Small intestine (tissue), 7 donors: ENCODE results near the gene NAT14. TPM values are rescaled to one million over a fixed set of nuclear protein-coding genes. Genes with fewer than 3 reads are reported as not detected.

Experiments
- DNase-seq, 2 donors: peaks; one replicate each; pipeline versions ENCODE4 v3.0.0 to v3.0.0-alpha.2; 2013
- FAIRE-seq: peaks from 2 replicates; lab custom pipeline; 2012; peaks lifted over from hg19 to GRCh38; lab: Jason Lieb, UNC
- H3K27ac ChIP-seq, 3 donors: one replicate each; pipeline ENCODE4 v1.5.1; 2013; ENCODE audit warnings: low read length in 2 of 3, mild to moderate bottlenecking in 2 of 3, control low read depth in 1 of 3, inconsistent platforms in 1 of 3, low read depth in 1 of 3, moderate library complexity in 1 of 3
- H3K27me3 ChIP-seq, 3 donors: one replicate each; pipeline ENCODE4 v1.6.1; 2013; ENCODE audit warnings: low read length in 3 of 3, inconsistent platforms in 1 of 3; ENCODE audit not compliant: control insufficient read depth in 3 of 3, insufficient read depth in 3 of 3
- H3K36me3 ChIP-seq, 3 donors: one replicate each; pipeline ENCODE4 v1.6.1; 2013; ENCODE audit warnings: low read length in 3 of 3, inconsistent platforms in 1 of 3, low read depth in 1 of 3, mild to moderate bottlenecking in 1 of 3, moderate library complexity in 1 of 3; ENCODE audit not compliant: control insufficient read depth in 3 of 3, insufficient read depth in 2 of 3
- H3K4me1 ChIP-seq, 3 donors: one replicate each; pipeline ENCODE4 v1.6.1; 2013; ENCODE audit warnings: low read length in 2 of 3, inconsistent platforms in 1 of 3, low read depth in 1 of 3, mild to moderate bottlenecking in 1 of 3, moderate library complexity in 1 of 3; ENCODE audit not compliant: control insufficient read depth in 3 of 3, insufficient read depth in 2 of 3
- H3K4me3 ChIP-seq, 3 donors: one replicate each; pipeline ENCODE4 v1.5.1; 2013; ENCODE audit warnings: low read length in 3 of 3, control low read depth in 1 of 3, inconsistent platforms in 1 of 3, low read depth in 1 of 3, mild to moderate bottlenecking in 1 of 3, moderate library complexity in 1 of 3
- H3K9me3 ChIP-seq, 2 donors: one replicate each; pipeline ENCODE4 v1.6.1; 2013; ENCODE audit warnings: low read depth in 1 of 2, low read length in 1 of 2; ENCODE audit not compliant: control insufficient read depth in 2 of 2, insufficient read depth in 1 of 2
- WGBS, 3 donors: extraction: QIAGEN DNeasy Blood & Tissue Kit; methylation state at CpG; one replicate each; pipeline ENCODE4 v1.1.7; 2013; 5-methylcytosine and 5-hydroxymethylcytosine counted together
- polyA plus RNA-seq, 4 donors: library from polyadenylated mRNA; stranded (reverse) in 3 of 4; unstranded in 1 of 4; fragments of 200-250 nt in 3 of 4; fragments of 120-200 nt in 1 of 4; gene quantifications; one replicate each; pipeline versions ENCODE4 v1.2.1 to v1.2.3, GENCODE V29; 2013
- donor health status: healthy with polysubstance abuse.
- donor health status: control.
- donor health status: control.
- donor health status: Bipolar disorder and iron deficiency.
- donor health status: healthy.

The NAT14 gene
- polyA plus RNA-seq, 4 donors = 5.8 to 10.2 (median 7.8) TPM

- H3K4me1 ChIP-seq = peaks cover 0 to 13% (median 2%) of the 10 kb centered on the region in 3 donors
- no peak overlapping the region for H3K4me3 ChIP-seq
- FAIRE-seq (no peak), DNase-seq (peak in 1 of 2 donors; percentile 35)
- no peak overlapping the region for H3K27ac ChIP-seq
- no peaks in the 10 kb centered on the region for H3K27me3 ChIP-seq
- H3K9me3 ChIP-seq = no peaks in the 10 kb centered on the region
- 69 to 84% (median 76%) methylated on average over 8 of the region's 8 CpGs for WGBS, 3 donors
- no peaks in the 10 kb centered on the region for H3K36me3 ChIP-seq
These were observed 12.5 kb upstream of the NAT14 start for GRCh38 chr19:55472463-55472862.

GRCh38 chr19:55473225-55474012, 11.6 kb upstream of the NAT14 start:
- Histone ChIP-seq H3K27me3 (no peaks in the 10 kb centered on the region), H3K36me3 (peaks cover 0 to 4% (median 0%) of the 10 kb centered on the region in 3 donors), H3K4me1 (peaks cover 0 to 11% (median 4%) of the 10 kb centered on the region in 3 donors), H3K9me3 (no peaks in the 10 kb centered on the region), H3K27ac (no peak overlapping the region), H3K4me3 (no peak overlapping the region)
- FAIRE-seq (no peak), DNase-seq (no peak)
- 75 to 83% (median 82%) methylated on average over 15 to 16 of the region's 16 CpGs for WGBS, 3 donors

GRCh38 chr19:55474269-55475265, 10.4 kb upstream of the NAT14 start:
- Histone ChIP-seq H3K4me3 (no peak overlapping the region), H3K9me3 (no peaks in the 10 kb centered on the region), H3K27me3 (no peaks in the 10 kb centered on the region), H3K4me1 (peaks cover 0 to 11% (median 4%) of the 10 kb centered on the region in 3 donors), H3K36me3 (peaks cover 0 to 5% (median 0%) of the 10 kb centered on the region in 3 donors), H3K27ac (no peak overlapping the region)
- 88 to 93% (median 90%) methylated on average over 19 of the region's 19 CpGs for WGBS, 3 donors
- FAIRE-seq = no peak
- no peak for DNase-seq

GRCh38 chr19:55476100-55476775, 8.8 kb upstream of the NAT14 start, which contains the start of gene ZNF628:
Gene ZNF628 (plus strand): TSS chr19:55476617. CDS start chr19:55479911, 3,294 bp downstream.
- H3K36me3 ChIP-seq = peaks cover 0 to 9% (median 2%) of the 10 kb centered on the region in 3 donors
- H3K27me3 ChIP-seq = no peaks in the 10 kb centered on the region
- peak; percentile 98 to 100 for DNase-seq
- H3K27ac ChIP-seq = peak within 1 kb of the TSS; percentile 72 to 91 (median 79)
- no peak for FAIRE-seq
- WGBS, 3 donors = 1% methylated on average over 49 to 61 of the region's 61 CpGs
- H3K4me3 ChIP-seq = peak within 1 kb of the TSS; percentile 44 to 72 (median 51)
- peaks cover 0 to 11% (median 4%) of the 10 kb centered on the region in 3 donors for H3K4me1 ChIP-seq
- no peaks in the 10 kb centered on the region for H3K9me3 ChIP-seq

- FAIRE-seq (no peak), DNase-seq (no peak)
- Histone ChIP-seq H3K4me3 (no peak overlapping the region), H3K4me1 (peaks cover 0 to 11% (median 4%) of the 10 kb centered on the region in 3 donors), H3K27ac (no peak overlapping the region), H3K9me3 (no peaks in the 10 kb centered on the region), H3K36me3 (peaks cover 4 to 18% (median 8%) of the 10 kb centered on the region in 3 donors), H3K27me3 (no peaks in the 10 kb centered on the region)
- 90 to 91% (median 91%) methylated on average over 13 of the region's 13 CpGs for WGBS, 3 donors
These were observed 7.1 kb upstream of the NAT14 start for GRCh38 chr19:55477905-55478304.

GRCh38 chr19:55478364-55478763, 6.6 kb upstream of the NAT14 start:
- FAIRE-seq (no peak), DNase-seq (no peak)
- Histone ChIP-seq H3K36me3 (peaks cover 4 to 22% (median 10%) of the 10 kb centered on the region in 3 donors), H3K4me3 (no peak overlapping the region), H3K4me1 (peaks cover 0 to 11% (median 4%) of the 10 kb centered on the region in 3 donors), H3K27me3 (no peaks in the 10 kb centered on the region), H3K9me3 (no peaks in the 10 kb centered on the region), H3K27ac (no peak overlapping the region)
- WGBS, 3 donors = 88 to 91% (median 89%) methylated on average over 12 of the region's 12 CpGs

- FAIRE-seq = no peak
- no peaks in the 10 kb centered on the region for H3K27me3 ChIP-seq
- peaks cover 0 to 11% (median 4%) of the 10 kb centered on the region in 3 donors for H3K4me1 ChIP-seq
- WGBS, 3 donors = 90 to 91% (median 91%) methylated on average over 17 of the region's 17 CpGs
- no peaks in the 10 kb centered on the region for H3K9me3 ChIP-seq
- H3K27ac ChIP-seq = no peak overlapping the region
- H3K4me3 ChIP-seq = no peak overlapping the region
- no peak for DNase-seq
- H3K36me3 ChIP-seq = peaks cover 4 to 28% (median 10%) of the 10 kb centered on the region in 3 donors
These were observed 5.9 kb upstream of the NAT14 start for GRCh38 chr19:55479045-55479444.
